ENCODE data around the gene MARCO. TPM values are rescaled to one million over a fixed set of nuclear protein-coding genes. Genes with fewer than 3 reads are reported as not detected.

The MARCO gene
- polyA plus RNA-seq, 3 donors, result 12.7 to 43.7 (median 37.7) TPM

GRCh38 chr2:119013671-119014070 lies 71.7 kb downstream of the MARCO start:
- no peak overlapping the region for H3K4me3 Mint-ChIP-seq
- DNase-seq, result peak; percentile 48 to 71 (median 48)
- intact Hi-C loops (cut with micrococcal nuclease), result loop anchor here (5.0 to 10.0 kb wide), 4 partner anchors 114 to 281 kb away; no protein-coding TSS in a partner anchor

GRCh38 chr2:119015845-119016244 lies 73.9 kb downstream of the MARCO start:
- Histone ChIP-seq H3K4me2 (replicated peaks; ENCODE audit: extremely low read depth, low read length, poor library complexity, severe bottlenecking) (no peak overlapping the region), H2AFZ (ENCODE audit: insufficient read depth, low read depth, low read length, poor library complexity, severe bottlenecking) (no peak overlapping the region), H3K36me3 (replicated peaks in 1 of 2; ENCODE audit: control insufficient read depth in 1 of 2, insufficient read depth in 2 of 2, low read length in 2 of 2) (no peaks in the 10 kb centered on the region), H3K9me3 (replicated peaks in 1 of 2; ENCODE audit: control insufficient read depth in 1 of 2, insufficient read depth in 1 of 2, low read length in 2 of 2) (no peaks in the 10 kb centered on the region), H3K4me3 (replicated peaks in 1 of 3; ENCODE audit: low read depth in 2 of 3, low read length in 3 of 3) (no peak overlapping the region), H3K4me1 (ENCODE audit: control insufficient read depth in 1 of 2, insufficient read depth in 2 of 2, low read length in 2 of 2) (peaks cover 15 to 17% of the 10 kb centered on the region in 2 donors), H3K79me2 (ENCODE audit: insufficient read depth, low read length) (no peaks in the 10 kb centered on the region), H3K9ac (ENCODE audit: insufficient read depth, low read length, poor library complexity, severe bottlenecking) (no peak overlapping the region), H4K20me1 (ENCODE audit: insufficient read depth, low read length) (no peaks in the 10 kb centered on the region), H3K27me3 (ENCODE audit: control insufficient read depth in 2 of 2, insufficient read depth in 2 of 2, low read length in 2 of 2) (peaks cover 6 to 31% of the 10 kb centered on the region in 2 donors), H3K27ac (ENCODE audit: low read depth in 1 of 2, low read length in 2 of 2) (no peak overlapping the region)
- no peak for TF ChIP-seq CTCF (IDR thresholded peaks at IDR 0.05)
- DNase-seq, result no peak
- Mint-ChIP-seq H3K36me3 (peaks cover 0 to 3% of the 10 kb centered on the region in 2 donors), H3K4me1 (peaks cover 18% of the 10 kb centered on the region), H3K4me3 (peak overlapping the region in 1 of 2 donors; percentile 26), H3K9me3 (peaks cover 0 to 3% (median 1%) of the 10 kb centered on the region in 7 donors), H3K27ac (peak overlapping the region in 2 of 7 donors; percentile 38 to 47), H3K27me3 (ENCODE audit: low read depth in 3 of 3) (peaks cover 21 to 46% (median 38%) of the 10 kb centered on the region in 3 donors)
- intact Hi-C loops (cut with micrococcal nuclease), result loop anchor here (10.0 kb wide), 2 partner anchors 159 to 279 kb away; no protein-coding TSS in a partner anchor
- 68% methylated on average over 7 of the region's 13 CpGs for WGBS (ENCODE audit: insufficient coverage)

More at GRCh38 chr2:119013671-119014070, 71.7 kb downstream of the MARCO start:
- H3K27ac Mint-ChIP-seq, result no peak overlapping the region
- H3K36me3 Mint-ChIP-seq, result peaks cover 0 to 4% of the 10 kb centered on the region in 2 donors
- H4K20me1 ChIP-seq (ENCODE audit: insufficient read depth, low read length), result no peaks in the 10 kb centered on the region
- peaks cover 21% of the 10 kb centered on the region for H3K4me1 Mint-ChIP-seq
- H3K9ac ChIP-seq (ENCODE audit: insufficient read depth, low read length, poor library complexity, severe bottlenecking), result no peak overlapping the region
- H3K36me3 ChIP-seq (replicated peaks in 1 of 2; ENCODE audit: control insufficient read depth in 1 of 2, insufficient read depth in 2 of 2, low read length in 2 of 2), result no peaks in the 10 kb centered on the region
- 0% methylated on average over 1 of the region's 4 CpGs for WGBS (ENCODE audit: insufficient coverage)
- no peak overlapping the region for H3K4me2 ChIP-seq (replicated peaks; ENCODE audit: extremely low read depth, low read length, poor library complexity, severe bottlenecking)
- H3K27me3 Mint-ChIP-seq (ENCODE audit: low read depth in 3 of 3), result peaks cover 33 to 57% (median 55%) of the 10 kb centered on the region in 3 donors
- no peak overlapping the region for H2AFZ ChIP-seq (ENCODE audit: insufficient read depth, low read depth, low read length, poor library complexity, severe bottlenecking)
- peaks cover 10 to 48% of the 10 kb centered on the region in 2 donors for H3K27me3 ChIP-seq (ENCODE audit: control insufficient read depth in 2 of 2, insufficient read depth in 2 of 2, low read length in 2 of 2)
- H3K4me1 ChIP-seq (ENCODE audit: control insufficient read depth in 1 of 2, insufficient read depth in 2 of 2, low read length in 2 of 2), result peaks cover 16 to 20% of the 10 kb centered on the region in 2 donors
- no peak for TF ChIP-seq CTCF (IDR thresholded peaks at IDR 0.05)
- H3K9me3 Mint-ChIP-seq, result peaks cover 0 to 4% (median 1%) of the 10 kb centered on the region in 7 donors
- H3K9me3 ChIP-seq (replicated peaks in 1 of 2; ENCODE audit: control insufficient read depth in 1 of 2, insufficient read depth in 1 of 2, low read length in 2 of 2), result no peaks in the 10 kb centered on the region
- H3K79me2 ChIP-seq (ENCODE audit: insufficient read depth, low read length), result no peaks in the 10 kb centered on the region
- H3K27ac ChIP-seq (ENCODE audit: low read depth in 1 of 2, low read length in 2 of 2), result no peak overlapping the region
- no peak overlapping the region for H3K4me3 ChIP-seq (replicated peaks in 1 of 3; ENCODE audit: low read depth in 2 of 3, low read length in 3 of 3)

All from CD14-positive monocyte (primary cell).